ENCODE data around the gene PSPN.
"Not testable (repeated sequence)": the region's sequence is repeated elsewhere in the genome, so short reads cannot be mapped to it uniquely, and the experiment has no call there.

PSPN gene

DNA sequence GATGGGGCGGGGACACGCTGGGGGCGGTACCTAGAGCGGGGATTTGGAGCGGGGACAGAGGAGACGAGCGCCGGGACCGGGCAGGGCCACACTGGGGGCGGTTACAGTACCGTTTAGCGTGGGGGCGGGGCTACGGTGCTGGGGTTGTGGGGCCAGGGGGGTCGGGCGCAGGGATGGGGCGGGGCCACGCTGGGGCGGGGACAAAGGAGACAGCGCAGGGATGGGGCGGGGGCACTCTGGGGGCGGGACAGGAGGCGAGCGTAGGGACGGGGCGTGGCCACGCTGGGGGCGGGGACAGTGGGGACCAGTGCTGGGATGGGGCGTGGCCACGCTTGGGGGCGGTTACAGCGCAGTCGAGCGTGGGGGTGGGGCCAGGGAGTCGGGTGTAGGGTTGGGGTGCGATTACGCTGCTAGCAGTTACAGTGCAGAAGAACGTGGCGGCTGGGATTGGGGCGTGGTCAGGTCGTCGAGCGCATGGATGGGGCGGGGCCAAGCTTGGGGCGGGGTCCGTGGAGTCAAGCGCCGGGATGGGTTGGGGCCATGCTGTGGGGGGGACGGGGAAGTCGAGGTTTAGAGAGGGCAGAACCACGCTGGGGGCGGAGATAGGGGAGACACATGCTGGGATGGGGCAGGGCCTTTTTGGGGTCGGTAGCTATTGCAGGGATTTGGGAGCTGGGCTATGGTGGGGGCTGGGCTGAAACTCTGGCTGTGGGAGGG, 2.5 kb downstream of the PSPN start:
- DNase-seq (ENCODE audit: low read depth), result peak; percentile 92

DNA sequence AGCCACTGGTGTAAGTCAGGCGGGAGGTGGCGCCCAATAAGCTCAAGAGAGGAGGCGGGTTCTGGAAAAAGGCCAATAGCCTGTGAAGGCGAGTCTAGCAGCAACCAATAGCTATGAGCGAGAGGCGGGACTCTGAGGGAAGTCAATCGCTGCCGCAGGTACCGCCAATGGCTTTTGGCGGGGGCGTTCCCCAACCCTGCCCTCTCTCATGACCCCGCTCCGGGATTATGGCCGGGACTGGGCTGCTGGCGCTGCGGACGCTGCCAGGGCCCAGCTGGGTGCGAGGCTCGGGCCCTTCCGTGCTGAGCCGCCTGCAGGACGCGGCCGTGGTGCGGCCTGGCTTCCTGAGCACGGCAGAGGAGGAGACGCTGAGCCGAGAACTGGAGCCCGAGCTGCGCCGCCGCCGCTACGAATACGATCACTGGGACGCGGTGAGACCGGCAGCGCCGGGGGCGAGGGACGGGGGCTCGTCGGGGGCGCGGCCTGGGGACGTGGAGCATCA, 3.1 kb downstream of the PSPN start, which contains the start of gene ALKBH7:
Gene ALKBH7, plus strand, starts transcription at position 201 of the 502 bp plus-strand sequence. Its CDS starts 27 bp downstream, at position 228.
- peak; percentile 99 for DNase-seq (ENCODE audit: low read depth)

DNA sequence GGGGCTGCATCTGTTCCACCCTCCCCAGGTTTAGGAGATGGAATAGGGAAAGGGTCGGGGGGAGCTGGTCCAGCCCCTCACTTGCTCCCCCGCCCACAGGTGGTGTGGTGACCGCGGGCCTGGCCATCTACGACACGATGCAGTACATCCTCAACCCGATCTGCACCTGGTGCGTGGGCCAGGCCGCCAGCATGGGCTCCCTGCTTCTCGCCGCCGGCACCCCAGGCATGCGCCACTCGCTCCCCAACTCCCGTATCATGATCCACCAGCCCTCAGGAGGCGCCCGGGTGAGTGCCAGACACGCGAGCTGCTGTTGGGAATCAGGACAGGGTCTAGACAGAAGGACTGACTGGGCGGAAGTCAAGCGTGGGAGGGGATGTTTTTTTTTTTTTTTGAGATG, 11.4 kb downstream of the PSPN start:
- no peak for DNase-seq (ENCODE audit: low read depth)

DNA sequence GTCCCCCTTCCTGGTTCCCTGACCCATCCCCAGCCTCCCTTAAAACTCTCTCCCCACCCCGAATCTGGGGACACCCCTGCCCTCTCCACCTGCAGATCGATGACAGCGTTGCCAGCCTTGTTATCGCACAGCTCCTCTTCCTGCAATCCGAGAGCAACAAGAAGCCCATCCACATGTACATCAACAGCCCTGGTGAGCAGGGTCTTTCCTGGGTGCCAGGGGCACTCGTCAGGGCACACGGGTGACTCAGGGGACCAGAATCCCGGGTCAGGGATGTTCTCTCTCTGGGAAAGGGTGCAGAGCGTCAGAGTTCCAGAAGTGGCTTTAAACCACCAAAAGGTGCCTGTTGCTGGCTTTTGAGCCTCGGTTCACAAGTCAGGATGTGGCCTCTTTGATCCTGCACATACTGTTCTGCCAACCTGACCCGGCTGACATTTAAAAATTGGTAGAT, 13.4 kb downstream of the PSPN start:
- no peak for DNase-seq (ENCODE audit: low read depth)

DNA sequence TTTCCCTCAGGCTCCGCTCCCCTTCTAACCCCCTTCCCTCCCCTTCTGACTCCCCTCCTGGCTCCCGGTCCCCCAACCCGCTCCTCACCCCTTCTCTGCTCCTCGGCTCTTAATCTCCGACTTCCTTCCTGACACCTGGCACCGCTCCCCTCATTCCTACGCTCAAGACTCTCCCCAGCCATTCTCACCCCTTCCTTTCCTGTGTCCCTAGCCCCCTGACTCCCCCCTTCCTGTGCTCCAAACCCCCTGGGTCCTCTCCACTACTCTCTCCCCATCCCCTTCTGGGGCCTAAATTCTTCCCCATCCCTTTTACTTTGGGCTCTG, 13.7 kb downstream of the PSPN start:
- no peak for DNase-seq (ENCODE audit: low read depth)

DNA sequence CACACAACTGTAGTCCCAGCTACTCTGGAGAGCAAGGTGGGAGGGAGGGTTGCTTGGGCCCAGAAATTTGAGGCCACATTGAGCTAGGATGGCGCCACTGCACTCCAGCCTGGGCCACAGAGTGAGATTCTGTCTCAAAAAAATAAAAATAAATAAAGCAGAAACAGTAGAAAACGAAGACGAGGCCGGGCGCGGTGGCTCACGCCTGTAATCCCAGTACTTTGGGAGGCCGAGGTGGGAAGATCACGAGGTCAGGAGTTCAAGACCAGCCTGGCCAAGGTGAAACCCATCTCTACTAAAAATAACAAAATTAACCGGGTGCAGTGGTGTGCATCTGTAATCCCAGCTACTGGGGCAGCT, 14.9 kb downstream of the PSPN start:
- DNase-seq (ENCODE audit: low read depth), result not testable (repeated sequence)

DNA sequence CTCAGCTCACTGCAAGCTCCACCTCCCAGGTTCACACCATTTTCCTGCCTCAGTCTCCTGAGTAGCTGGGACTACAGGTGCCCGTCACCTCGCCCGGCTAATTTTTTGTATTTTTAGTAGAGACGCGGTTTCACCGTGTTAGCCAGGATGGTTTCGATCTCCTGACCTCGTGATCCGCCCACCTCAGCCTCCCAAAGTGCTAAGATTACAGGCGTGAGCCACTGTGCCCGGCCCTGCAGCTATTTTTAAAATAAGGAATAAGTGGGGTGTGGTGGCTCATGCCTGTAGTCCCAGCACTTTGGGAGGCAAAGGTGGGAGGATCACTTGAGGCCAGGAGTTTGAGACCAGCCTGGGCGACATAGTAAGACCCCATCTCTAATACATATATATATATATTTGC, 15.3 kb downstream of the PSPN start:
- not testable (repeated sequence) for DNase-seq (ENCODE audit: low read depth)

DNA sequence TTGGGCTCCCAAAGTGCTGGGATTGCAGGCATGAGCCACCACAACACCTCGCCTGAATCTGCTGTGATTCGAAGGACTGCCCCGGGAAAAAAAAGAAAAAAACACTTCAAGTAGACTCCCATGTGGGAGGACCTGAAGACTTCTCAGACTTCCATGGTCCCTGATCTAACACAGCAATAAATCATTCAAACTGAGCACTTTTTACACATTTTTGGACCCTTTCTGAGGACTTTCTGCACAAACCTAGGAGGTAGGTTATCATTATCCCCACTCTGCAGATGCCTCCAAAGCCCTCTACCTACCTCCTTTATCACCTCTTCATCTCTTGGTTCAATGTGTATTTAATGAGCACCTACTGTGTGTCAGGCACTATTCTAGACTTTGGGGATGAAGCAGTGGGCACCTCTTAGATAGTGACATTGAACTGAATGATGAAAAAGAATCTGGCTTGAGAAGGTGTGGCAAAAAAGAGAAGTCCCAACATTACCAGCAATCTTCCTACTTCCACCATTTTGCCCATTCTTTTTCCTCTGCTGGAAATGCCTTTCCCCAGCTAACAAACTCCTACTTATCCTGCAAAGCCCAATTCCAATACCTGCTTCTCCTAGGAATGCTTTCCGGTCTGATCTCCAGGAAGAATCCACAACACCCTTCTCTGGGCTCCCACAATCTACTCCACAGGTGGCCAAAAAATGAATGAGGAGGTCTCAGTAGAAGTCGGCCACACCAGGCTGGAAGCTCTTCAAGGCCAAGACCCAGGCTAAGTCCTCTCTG, 16.0 kb downstream of the PSPN start:
- DNase-seq (ENCODE audit: low read depth), result no peak

DNA sequence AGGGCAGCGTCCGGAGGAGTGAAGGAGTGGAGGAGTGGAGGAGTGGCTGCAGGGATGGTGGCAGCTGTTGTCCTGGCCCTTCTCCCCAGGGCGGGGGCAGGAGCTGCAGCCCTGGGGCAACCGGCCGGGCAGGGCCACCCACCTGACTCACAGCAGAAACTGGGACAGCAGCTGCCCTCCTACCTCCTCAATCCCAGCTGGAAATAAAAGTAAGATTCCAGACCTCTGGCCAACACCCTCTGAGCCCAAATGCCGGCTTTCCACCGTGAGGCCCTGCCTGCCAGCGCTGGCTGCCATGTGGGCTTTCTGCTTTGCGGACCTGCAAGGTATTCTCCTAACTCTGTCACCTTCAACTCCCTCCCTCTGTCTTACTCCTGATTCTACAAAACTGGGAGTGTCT, 17.7 kb downstream of the PSPN start:
- no peak for DNase-seq (ENCODE audit: low read depth)

DNA sequence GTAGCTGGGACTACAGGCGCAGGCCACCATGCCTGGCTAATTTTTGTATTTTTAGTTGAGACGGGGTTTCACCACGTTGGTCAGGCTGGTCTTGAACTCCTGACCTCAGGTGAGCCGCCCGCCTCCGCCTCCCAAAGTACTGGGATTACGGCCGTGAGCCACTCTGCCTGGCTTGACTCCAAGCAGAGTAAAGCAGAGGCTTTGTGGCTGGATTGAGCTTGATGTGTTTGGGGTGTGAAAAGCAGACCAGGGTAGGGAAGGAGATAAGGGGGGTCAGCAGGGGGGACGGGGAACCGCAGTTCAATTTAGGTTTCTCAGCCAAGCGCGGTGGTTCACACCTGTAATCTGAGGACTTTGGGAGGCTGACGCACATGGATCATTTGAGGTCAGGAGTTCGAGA, 18.6 kb downstream of the PSPN start:
- DNase-seq (ENCODE audit: low read depth), result no peak

DNA sequence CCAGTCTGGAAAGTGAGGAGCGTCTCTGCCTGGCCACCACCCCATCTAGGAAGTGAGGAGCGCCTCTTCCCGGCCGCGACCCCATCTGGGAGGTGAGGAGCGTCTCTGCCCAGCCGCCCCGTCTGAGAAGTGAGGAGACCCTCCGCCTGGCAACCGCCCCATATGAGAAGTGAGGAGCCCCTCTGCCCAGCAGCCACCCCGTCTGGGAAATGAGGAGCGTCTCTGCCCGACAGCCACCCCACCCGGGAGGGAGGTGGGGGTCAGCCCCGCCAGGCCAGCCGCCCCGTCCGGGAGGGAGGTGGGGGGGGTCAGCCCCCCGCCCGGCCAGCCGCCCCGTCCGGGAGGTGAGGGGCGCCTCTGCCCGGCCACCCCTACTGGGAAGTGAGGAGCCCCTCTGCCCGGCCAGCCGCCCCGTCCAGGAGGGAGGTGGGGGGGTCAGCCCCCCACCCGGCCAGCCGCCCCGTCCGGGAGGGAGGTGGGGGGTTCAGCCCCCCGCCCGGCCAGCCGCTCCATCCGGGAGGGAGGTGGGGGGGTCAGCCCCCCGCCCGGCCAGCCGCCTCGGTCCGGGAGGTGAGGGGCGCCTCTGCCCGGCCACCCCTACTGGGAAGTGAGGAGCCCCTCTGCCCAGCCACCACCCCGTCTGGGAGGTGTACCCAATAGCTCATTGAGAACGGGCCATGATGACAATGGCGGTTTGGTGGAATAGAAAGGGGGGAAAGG, 20.3 kb downstream of the PSPN start:
- not testable (repeated sequence) for DNase-seq (ENCODE audit: low read depth)

DNA sequence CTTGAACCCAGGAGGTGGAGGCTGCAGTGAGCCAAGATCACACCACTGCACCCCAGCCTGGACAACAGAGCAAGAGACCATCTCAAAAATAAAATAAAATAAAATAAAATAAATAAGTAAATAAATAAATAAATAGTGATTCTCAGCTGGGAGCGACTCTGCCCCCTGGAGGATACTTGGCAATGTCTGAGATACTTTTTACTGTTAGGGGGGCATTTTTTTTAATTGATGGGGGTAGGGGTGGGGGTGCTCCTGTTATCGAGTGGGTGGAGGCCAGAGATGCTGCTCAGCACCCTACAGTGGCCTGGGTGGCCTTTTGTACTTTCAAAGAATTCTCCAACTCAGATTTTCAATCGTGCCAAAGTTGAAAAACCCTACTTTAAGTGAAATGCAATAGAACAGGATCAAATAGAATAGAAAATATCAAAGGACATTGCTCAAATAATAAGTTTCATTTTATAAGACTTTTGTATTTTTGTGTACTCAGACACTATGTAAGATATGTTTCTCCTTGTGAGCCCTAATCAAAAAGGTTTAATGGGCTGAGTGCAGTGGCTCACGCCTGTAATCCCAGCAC, 21.5 kb downstream of the PSPN start:
- DNase-seq (ENCODE audit: low read depth), result no peak

DNA sequence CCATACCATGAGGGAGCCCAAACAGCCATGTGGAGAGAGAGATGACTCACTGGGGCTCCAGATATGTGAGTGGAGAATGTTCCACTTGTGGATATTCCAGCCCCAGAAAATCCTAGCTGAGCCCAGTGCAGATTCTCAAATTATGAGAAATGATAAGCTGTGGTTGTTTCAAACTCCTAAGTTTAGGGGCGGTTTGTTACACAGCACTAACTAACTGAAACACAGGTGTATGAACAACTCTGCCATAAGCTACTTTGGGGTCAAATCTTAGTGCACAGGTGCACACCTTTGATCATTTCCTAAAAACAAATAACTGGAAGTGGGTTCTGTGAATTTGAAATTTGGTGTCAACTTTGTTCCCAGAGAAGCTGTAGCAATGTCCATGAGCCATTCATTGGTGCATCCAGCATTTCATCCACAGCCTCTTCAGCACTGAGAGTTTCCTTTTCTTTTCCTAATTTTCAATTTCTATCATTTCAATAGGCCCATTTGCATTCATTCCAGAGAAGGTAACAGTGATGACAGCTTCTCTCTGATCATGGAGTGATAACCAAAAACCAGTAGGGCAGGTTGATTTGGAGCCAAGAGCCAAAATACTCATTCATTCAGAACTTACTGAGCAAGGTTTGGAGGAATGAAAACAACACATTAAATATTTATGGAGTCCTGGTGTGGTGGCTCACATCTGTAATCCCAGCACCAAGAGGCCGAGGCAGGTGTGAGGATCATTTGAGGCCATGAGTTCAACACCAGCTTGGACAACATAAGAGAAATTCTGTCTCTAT, 23.2 kb downstream of the PSPN start:
- DNase-seq (ENCODE audit: low read depth), result no peak

DNA sequence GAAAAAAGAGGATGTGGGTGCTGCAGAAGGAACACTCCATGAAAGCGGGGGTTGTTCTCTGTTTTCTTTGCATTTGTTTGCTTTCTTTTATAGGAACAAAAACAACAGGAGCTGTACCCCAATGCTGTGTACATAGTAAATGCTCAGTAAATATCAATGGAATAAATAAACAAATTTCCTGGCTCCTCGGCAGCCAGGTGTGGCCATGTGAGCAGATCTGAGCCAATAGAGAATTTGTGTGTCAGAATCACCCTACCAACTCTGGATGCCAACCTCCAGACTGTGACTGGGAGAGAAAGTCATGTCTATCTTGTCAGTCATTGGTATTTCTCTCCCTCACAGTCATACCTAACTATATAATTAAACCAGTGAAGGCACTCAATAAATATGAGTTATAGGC, 25.0 kb downstream of the PSPN start:
- no peak for DNase-seq (ENCODE audit: low read depth)

DNA sequence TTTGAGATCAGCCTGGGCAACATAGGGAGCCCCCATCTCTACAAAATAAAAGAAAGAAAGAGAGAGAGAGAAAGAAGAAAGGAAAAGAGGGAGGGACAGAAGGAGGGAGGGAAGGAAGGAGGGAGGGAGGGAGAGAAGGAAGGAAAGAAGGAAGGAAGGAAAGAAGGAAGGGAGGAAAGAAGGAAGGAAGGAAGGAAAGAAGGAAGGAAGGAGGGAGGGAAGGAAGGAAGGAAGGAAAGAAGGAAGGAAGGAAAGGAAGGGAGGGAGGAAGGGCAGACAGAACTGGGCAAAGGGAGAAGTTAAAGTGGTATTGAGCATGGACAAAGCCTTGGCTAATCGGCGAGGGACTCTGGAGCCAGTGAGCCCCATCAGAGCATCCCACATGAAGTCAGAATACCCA, 26.5 kb downstream of the PSPN start:
- DNase-seq (ENCODE audit: low read depth), result not testable (repeated sequence)

DNA sequence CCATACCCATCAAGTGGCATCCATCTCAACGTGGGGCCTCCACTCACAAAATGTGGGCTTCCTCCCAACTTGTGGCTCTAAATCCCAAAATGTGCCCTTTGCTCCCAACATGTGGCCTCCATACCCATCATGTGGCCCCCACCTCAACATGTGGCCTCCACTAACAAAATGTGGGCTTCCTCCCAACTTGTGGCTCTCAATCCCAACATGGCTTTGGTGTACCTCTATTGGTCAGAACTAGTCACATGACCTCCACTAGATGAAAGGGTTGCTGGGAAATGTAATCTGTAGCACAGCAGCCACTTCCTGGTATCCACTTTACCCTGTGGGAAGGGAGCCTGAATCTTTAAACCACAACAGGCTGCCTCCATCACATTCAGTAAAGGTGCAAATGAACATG, 32.3 kb downstream of the PSPN start:
- DNase-seq (ENCODE audit: low read depth), result no peak

DNA sequence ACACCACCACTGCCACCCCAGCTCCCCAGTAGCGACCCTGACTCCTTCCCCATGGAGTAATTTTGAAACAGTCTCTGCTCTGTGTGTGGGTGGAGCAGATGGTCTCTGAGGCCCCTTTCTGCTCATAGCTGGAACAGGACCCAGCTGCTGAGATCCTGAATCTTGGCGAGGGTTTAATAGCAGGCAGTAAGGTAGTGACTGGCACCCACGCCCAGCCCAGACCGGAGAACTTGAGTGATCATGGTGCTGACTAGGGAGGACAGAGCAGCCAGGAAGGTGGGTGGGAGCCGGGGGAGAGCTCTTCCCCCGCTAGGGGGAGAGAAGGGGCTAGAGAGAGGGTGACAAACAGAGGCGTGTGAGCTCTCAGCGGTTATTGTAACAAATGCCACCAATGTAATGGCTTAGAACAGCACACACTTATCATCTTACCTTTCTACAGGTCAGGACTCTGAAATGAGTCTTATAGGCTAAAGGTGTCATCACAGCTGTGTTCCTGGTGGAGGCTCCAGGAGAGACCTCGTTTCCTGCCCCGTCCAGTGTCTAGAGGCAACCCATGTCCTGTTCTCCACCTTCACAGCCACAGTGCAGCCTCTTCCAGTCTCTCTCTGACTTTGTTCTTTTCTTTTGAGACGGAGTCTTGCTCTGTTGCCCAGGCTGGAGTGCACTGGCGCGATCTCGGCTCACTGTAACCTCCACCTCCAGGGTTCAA, 35.1 kb downstream of the PSPN start:
- DNase-seq (ENCODE audit: low read depth), result no peak

DNA sequence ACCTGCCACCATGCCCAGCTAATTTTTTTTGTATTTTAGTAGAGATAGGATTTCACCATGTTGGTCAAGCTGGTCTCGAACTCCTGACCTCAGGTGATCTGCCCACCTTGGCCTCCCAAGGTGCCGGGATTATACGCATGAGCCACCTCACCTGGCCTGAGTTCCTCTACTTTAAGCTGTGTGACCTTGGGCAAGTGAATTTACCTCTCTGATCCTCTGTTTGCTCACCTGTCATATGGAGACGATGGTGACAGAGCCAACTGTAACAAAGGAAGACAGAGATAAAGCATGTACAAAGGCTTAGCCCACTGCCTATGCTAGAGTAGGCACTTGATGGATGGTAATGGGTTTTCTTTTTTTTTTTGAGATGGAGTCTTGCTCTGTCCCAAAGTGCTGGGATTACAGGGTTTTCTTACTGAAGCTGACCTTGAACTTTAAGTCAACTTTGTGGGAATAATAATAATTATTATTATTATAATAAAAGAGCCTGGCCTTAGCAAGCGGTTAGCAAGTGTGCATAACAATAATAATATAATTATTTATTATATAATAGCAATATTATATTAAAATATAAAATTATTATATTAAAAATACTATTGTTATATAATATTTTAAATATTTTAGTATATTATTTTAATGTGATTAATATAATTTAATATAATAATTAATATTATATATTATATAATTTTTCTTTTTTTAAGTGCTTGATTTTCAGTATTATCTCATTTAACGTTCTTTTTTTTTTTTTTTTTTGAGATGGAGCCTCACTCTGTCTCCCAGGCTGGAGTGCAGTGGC, 41.0 kb downstream of the PSPN start:
- no peak for DNase-seq (ENCODE audit: low read depth)

DNA sequence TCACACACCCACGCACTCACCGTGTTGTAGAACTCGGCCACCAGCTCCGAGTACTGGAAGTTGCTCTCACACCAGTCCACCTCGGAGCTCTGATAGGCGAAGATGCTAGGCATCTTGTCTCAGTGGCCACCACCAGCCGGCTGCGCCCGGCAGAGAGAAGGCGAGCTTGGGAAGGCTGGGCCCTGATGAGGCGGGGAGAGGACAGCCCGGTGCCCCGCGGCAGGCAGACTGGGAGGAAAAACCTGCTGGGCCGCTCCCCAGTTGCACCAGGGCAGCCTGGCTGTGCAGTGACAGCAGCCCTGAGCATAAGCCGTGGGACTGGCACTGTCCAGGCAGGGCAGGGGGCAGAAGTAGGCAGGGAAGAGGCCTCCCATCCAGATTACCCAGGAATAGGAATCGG, 42.3 kb downstream of the PSPN start, which contains the start of gene ACER1:
Gene ACER1, minus strand, starts transcription at position 174 of the 400 bp plus-strand sequence. Its CDS starts 61 bp downstream, at position 113.
- no peak for DNase-seq (ENCODE audit: low read depth)

DNA sequence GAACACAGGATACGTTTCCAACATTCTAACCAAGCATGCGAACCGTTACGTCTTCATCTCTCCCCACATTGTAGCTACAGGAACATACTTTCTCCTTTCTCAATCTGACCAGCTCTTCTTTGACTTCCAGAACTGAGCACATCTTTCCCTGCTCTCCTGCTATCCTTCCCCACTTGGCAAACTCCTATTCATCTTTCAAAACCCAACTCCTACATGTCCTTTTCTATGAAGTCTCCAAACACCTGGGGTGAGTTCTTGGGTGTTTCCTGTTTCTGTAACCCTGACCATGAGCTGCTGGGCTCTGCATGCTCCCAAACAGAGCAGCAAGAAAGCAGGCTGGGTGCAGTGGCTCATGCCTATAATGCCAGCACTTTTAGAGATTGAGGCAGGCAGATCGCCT, 48.9 kb downstream of the PSPN start:
- no peak for DNase-seq (ENCODE audit: low read depth)
